Activated CD8-positive, alpha-beta memory T cell treated with anti-CD3 and anti-CD28 coated beads, Interleukin-2, amount 50 U/mL, for 24 hours (primary cell): ENCODE results near the gene CERS4.
A peak's percentile ranks its signal among the peaks of the same experiment; 100 is the strongest.
"Not testable (repeated sequence)": the region's sequence is repeated elsewhere in the genome, so short reads cannot be mapped to it uniquely, and the experiment has no call there.

Experiments used
- DNase-seq: peaks from one replicate; pipeline ENCODE4 v3.0.0-alpha.2; 2020; ENCODE audit errors: extremely low read depth

Gene CERS4

DNA sequence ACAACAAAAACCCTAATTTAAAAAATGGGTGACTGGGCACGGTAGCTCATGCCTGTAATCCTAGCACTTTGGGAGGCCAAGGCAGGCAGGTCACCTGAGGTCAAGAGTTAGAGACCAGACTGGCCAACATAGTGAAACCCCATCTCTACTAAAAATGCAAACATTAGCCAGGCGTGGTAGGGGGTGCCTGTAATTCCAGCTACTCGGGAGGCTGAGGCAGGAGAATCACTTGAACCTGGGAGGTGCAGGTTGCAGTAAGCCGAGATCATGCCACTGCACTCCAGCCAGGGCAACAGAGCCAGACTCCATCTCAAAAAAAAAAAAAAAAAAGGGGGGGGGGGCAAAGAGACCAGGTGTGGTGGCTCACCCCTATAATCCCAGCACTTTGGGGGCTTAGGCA, 55.1 kb downstream of the CERS4 start:
- not testable (repeated sequence) for DNase-seq

DNA sequence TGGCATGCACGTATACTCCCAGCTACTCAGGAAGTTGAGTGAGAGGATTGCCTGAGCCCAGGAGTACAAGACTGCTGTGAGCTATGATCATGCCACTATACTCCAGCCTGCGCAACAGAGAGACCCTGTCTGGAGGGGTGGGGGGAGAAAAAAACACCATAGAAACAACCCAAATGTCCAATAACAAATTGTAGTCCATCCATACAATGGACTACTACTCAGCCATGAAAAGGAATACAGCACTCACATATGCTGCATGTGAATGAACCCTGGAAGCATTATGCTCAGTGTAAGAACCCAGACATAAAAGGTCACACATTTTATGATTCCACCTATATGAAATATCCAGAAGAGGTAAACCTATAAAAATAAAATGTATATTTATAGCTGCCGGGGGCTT, 56.7 kb downstream of the CERS4 start:
- no peak for DNase-seq

DNA sequence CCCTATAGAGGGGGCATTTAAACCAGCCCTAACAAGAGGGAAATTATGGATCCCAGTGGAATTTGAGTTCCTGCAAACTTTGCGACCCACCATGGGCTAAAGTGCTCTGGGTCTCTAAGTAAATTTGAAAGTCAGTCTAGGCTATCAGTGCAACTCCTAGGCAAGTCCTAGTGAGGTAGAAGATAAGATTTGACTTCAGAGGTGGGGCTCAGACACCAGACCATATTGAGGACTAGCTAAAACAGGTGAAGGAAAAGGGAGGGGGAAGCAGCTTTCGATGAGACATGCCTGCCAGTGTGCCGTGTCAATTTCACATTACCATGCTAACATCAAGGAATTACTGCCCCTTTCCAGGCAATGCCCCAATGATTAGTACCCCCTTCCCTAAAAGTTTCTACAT, 60.6 kb downstream of the CERS4 start:
- DNase-seq, result no peak

DNA sequence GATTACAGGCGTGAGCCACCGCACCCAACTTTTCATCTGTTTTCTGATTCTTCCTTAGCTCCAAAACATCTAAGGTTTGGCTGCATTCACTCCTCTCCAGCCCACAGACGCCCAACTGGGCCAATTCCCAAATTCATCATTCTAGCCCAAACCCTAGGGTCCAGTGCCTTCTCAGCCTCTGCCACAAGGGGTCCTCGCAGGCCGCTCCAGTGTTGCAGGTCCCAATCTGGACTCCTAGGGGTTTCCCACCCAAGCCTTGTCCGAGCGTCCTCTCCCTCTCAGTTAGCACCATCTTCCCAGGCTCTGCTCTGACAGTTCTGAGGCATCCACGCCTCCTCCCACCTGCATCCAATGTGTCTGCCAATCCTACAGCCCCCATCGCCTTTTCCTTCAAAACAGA, 67.3 kb downstream of the CERS4 start:
- not testable (repeated sequence) for DNase-seq

DNA sequence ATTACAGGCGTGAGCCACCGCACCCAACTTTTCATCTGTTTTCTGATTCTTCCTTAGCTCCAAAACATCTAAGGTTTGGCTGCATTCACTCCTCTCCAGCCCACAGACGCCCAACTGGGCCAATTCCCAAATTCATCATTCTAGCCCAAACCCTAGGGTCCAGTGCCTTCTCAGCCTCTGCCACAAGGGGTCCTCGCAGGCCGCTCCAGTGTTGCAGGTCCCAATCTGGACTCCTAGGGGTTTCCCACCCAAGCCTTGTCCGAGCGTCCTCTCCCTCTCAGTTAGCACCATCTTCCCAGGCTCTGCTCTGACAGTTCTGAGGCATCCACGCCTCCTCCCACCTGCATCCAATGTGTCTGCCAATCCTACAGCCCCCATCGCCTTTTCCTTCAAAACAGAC, 82.2 kb downstream of the CERS4 start:
- not testable (repeated sequence) for DNase-seq

DNA sequence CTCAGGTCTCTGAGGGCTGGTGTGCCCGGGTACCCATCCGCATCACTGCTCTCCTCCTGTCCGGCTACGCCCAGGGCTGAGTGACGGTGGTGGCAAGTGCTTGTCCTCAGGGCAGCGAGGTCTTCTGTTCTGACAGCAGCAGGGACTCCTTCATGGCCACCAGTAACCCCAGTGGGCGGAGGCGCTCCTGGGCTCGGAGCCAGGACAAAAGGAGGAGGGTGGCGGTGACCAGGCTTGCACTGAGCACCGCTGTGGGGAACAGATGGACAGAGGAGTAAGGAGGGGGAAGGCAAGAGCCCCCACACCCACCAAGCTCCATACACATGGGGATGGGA, 93.2 kb downstream of the CERS4 start:
- DNase-seq, result no peak

DNA sequence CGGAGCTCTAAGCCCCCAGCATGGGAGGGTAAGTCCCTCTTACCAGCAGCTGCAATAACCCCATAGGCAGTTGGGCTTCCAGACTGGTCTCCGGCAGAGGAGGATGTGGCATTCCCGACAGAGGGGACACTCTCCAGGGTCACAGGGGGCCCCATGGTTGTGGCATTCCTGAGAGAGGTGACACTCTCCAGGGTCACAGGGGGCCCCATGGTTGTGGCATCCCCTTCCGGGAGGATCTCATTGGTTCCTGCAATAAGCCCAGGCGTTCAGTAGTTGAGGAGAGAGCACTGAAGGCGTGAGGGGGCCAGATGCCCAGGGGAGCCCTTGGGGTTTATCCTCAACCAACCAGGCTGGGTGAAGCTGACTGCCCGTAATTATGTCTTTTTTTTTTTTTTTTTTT, 93.6 kb downstream of the CERS4 start:
- DNase-seq, result no peak

DNA sequence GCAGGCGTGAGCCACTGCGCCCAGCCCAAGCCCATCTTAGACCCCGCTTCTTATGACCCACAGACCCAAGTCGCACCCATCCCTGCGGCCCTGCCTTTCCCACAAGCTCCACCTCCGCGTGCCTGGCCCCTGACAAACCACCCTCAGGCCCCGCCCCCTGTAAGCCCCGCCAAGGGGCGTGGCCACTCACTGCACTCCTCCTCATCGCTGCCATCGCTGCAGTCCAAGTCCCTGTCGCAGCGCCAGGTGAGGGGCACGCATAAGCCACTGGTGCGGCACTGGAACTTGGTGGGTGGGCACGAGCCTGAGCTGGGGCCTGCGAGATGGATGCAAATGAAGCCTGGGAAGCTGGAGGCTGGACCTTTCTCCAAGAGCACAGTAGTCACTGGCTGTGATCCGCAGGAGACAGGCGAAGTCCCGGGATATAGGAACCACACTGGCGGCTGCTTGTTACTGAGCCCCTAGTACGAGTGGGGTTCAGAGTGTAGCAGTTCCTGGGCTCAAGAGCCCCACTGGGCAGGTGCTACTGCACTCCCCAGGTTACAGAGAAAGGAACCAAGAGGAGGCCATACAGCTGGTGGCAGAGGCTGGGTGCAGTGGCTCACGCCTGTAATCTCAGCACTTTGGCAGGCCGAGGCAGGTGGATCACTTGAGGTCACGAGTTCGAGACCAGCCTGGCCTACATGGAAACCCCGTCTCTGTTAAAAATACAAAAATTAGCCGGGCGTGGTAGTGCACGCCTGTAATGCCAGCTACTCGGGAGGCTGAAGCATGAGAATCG, 95.9 kb downstream of the CERS4 start:
- no peak for DNase-seq

DNA sequence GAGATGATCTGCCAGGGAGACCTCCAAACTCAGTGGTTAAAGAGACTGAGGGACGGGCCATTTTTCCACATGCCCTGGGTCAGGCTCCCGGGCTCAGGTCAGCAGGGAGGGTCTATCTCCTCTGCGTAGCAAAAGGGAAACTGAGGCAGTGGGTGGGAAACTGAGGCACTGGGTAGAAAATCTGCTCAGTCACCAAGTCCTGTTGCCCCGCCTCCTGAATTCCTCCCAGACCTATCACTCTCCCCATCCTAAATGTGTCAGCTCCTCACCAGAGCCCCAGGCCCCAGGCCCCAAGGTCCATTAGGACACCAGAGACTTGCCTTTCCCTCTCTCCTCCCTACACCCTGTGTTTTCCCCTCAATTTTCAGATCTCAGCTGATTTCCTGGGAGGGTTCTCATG, 96.6 kb downstream of the CERS4 start:
- no peak for DNase-seq

DNA sequence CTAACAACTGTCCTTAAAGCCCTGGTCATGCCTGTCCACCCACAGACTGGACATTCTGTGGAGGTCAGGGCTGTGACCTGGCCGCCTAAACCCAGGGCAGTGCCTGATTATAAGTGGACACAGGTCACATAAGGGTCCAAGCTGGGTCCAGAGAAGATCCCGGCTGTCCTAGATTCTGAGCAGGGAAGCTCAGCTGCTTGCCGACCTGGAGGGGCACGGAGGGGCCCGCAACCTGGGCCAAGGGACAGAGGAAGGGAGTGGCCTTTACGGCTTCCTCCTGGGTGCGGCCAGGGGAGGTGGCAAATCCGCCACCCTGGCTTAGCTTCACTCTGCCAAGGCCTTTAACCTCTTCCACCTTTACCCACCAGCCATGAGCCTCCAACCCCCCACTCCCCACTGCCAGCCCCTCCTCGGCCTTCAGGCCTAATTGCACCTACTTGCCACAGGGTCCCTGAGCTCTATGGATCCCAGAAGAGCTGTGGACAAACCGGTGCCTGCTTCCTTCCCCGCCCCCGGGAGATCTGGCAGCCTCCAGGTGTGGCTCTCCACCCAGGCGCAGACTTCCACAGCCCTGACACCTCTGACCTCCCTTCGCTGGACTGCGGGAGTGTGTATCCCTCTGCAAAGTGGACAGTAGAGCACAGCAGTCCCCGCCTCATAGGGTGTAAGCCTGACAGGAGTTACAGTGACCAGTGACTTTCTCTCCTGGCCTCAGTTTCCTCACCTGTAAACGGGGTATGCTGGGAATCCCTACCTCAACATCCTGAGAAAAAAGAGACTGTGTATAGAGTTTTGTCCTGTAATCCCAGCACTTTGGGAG, 97.3 kb downstream of the CERS4 start:
- no peak for DNase-seq

DNA sequence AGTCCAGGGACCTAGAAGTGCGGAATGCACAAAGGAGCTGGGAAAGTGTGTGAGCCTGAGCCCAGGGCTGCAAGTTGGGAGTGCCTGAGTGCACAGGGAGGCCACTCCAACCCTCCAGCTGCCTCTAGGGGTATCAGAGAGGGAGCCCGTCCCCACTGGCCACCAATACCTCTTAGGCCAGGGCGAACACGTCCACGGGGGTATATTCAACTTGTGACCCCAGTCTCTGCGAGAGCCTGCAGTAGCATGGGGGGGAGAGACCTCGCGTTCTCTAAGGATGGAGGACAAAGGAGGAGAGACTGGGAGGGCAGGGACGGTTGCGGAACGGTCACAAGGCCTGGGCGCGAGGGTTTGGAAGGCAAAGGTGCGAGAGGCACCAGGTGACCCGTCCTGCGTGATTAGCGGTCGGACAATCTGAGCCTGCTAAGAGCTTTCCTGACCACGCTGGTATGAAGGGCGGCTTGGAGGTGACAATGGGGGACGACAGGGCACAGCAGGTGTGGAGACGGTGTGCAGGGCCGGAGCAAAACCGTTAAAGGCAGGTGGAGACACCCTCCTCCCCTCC, 98.3 kb downstream of the CERS4 start:
- no peak for DNase-seq

DNA sequence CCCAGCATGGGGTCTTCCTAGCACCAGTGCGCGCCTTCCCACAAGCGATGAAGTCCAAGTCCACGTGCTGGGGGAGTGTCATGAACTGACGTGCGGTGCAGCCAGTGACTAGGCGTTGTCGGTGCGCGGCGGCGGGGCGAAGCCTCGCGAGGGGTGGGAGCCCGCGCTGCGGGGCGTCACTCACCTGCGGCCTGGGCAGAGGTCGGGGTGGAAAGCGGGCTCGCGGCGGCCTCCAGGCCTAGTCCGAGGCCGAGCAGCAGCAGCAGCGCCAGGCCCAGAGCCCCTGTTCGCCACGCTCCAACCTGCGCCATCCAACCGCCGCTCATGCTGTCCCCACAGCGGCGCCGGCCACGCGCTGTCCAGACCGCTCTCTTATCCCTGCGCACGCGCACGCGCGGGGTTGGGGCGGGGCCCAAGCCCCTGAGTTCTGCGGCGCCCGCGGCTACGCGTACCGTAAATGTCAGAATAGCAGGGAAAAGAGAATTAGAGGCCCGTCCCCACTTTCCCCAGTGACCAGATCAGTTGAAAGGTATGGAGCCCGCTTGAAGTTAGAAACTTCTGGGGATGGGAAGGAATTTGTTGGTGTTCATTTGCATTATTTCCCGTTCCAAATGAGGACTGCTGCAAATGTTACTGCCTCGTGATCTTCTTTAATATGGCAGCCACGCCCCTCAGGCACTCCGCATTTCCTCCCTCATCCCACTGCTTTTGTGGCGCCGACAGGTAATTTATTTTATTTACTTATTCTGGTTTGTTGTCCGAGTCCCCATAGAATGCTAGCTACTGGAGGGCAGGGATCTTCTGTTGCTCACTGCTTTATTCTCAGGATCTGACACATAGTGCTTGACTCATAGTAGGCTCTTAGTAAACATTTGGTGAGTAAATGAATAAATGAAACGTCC, 99.0 kb downstream of the CERS4 start, which contains the start of gene CD320:
Gene CD320 (minus strand): TSS at position 394 of the 902 bp plus-strand sequence. CDS start 68 bp downstream, at position 326.
- peak; percentile 66 for DNase-seq

DNA sequence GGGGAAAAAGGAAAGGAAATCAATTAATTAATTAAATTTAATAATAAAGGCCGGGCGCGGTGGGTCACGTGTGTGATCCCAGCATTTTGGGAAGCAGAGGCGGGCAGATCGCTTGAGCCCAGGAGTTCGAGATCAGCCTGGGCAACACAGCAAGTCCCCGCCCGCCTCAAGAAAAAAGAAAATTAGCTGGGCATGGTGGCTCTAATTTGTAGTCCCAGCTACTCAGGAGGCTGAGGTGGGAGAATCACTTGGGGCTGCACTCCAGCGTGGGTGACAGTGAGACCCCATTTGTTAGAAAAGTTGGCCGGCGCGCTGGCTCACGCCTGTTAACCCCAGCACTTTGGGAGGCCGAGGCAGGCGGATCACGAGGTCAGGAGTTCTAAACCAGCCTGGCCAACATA, 99.7 kb downstream of the CERS4 start:
- DNase-seq, result no peak

DNA sequence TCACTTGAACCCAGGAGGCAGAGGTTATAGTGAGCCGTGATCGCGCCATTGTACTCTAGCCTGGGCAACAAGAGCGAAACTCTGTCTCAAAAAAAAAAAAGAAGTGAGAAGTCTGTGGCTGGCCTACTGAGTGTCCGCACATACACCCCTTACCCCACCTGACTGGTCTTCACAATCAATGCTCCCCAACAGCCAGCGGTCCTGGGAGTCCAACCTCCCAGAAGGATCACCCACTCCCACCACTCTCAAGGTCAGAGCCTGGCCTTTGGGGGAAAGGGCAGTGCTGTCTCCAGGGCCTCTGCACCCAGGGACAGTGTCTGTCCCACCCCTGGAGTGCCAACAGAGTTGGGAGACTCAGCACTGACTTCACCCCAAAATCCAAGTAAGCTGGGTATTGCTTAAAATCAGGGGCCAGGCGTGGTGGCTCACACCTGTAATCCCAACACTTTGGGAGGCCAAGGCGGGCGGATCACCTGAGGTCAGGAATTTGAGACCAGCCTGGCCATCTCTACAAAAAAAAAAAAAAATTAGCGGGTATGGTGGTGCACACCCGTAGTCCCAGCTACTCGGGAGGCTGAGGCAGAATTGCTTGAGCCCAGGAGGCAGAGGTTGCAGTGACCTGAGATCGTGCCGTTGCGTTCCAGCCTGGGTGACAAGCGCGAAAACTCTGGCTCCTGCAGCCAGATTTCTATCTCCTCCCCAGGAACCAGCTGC, 101.3 kb downstream of the CERS4 start:
- DNase-seq, result no peak

DNA sequence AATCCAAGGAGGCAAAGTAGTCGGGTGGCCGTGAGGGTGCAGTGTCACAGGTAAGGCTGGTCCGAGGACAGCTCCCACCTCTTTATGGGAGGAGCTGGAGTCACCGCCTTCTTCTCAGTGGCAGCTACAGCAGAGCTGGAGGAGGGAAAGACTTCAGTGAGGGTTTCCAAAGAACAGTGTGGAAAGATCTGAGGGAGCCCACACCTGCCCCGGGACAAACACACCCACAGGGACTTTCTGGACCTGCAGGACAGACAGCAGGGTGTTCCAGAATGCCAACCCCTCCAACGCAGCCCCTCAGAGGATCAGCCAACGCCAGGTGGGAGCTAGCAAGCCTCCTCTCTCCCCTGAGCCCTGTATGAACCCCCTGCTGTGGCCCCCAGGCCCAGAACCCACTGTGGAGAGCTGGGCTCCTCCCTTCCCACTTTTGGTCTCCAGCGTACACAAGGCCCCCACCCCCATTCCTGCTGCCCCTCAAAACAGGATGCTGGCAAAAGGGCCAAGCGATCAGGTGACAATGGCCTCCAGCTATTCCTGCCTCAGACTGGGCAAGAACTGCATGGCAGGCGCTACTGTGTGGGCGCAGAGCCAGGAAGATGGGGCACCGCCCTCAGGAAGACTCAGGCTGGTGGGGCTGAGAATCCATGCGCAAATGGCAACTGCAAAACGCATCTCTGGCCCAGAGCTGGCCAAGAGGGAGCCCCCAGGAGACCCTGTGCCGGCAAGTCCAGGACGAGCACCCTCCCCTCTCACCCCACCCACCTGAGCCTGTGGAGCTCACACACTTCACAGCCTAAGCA, 102.5 kb downstream of the CERS4 start:
- no peak for DNase-seq
